Measurements from ENCODE around the gene ACSF3.

The ACSF3 gene

GRCh38 chr16:89145406-89146161 is 51.9 kb downstream of the ACSF3 start:
- no peak for DNase-seq (ENCODE audit: low read depth)

GRCh38 chr16:89146211-89147005 is 52.8 kb downstream of the ACSF3 start:
- no peak for DNase-seq (ENCODE audit: low read depth)

GRCh38 chr16:89147085-89147817 is 53.6 kb downstream of the ACSF3 start:
- DNase-seq (ENCODE audit: low read depth) = no peak

GRCh38 chr16:89149386-89149785 is 55.7 kb downstream of the ACSF3 start:
- no peak for DNase-seq (ENCODE audit: low read depth)

GRCh38 chr16:89150090-89150835 is 56.6 kb downstream of the ACSF3 start:
- no peak for DNase-seq (ENCODE audit: low read depth)

- DNase-seq (ENCODE audit: low read depth) = no peak
Observed at GRCh38 chr16:89150981-89151380, 57.3 kb downstream of the ACSF3 start.

GRCh38 chr16:89152831-89153700 is 59.4 kb downstream of the ACSF3 start:
- no peak for DNase-seq (ENCODE audit: low read depth)

- DNase-seq (ENCODE audit: low read depth) = no peak
Observed at GRCh38 chr16:89153848-89154271, 60.2 kb downstream of the ACSF3 start.

- DNase-seq (ENCODE audit: low read depth) = no peak
Observed at GRCh38 chr16:89154390-89155183, 60.9 kb downstream of the ACSF3 start.

GRCh38 chr16:89155184-89155679 is 61.6 kb downstream of the ACSF3 start:
- peak; percentile 39 for DNase-seq (ENCODE audit: low read depth)

GRCh38 chr16:89155851-89156739 is 62.4 kb downstream of the ACSF3 start:
- peak; percentile 13 for DNase-seq (ENCODE audit: low read depth)

- no peak for DNase-seq (ENCODE audit: low read depth)
Observed at GRCh38 chr16:89156740-89157645, 63.3 kb downstream of the ACSF3 start.

- DNase-seq (ENCODE audit: low read depth) = no peak
Observed at GRCh38 chr16:89157778-89158177, 64.1 kb downstream of the ACSF3 start.

GRCh38 chr16:89159066-89159849 is 65.6 kb downstream of the ACSF3 start:
- no peak for DNase-seq (ENCODE audit: low read depth)

- no peak for DNase-seq (ENCODE audit: low read depth)
Observed at GRCh38 chr16:89159850-89160354, 66.2 kb downstream of the ACSF3 start.

- no peak for DNase-seq (ENCODE audit: low read depth)
Observed at GRCh38 chr16:89160977-89161701, 67.5 kb downstream of the ACSF3 start.
